ENCODE results near the gene PDYN.

Gene PDYN

GRCh38 chr20:1959156-1959555 lies 34.7 kb downstream of the PDYN start:
- Histone ChIP-seq H3K9me3 (ENCODE audit: insufficient read depth, low read length, severe bottlenecking) (no peaks in the 10 kb centered on the region), H4K20me1 (ENCODE audit: insufficient read depth, low read length) (no peaks in the 10 kb centered on the region), H3K9ac (ENCODE audit: low read depth, low read length) (no peak overlapping the region), H3K4me2 (ENCODE audit: insufficient read depth, low read length) (no peak overlapping the region), H3K27me3 (ENCODE audit: insufficient read depth, low read length, poor library complexity) (peaks cover 14% of the 10 kb centered on the region), H2AFZ (ENCODE audit: low read depth, low read length) (no peak overlapping the region), H3K27ac (ENCODE audit: low read length) (no peak overlapping the region), H3K79me2 (ENCODE audit: insufficient read depth, low read length) (no peaks in the 10 kb centered on the region), H3K4me3 (ENCODE audit: low read depth in 1 of 2, low read length in 2 of 2) (no peak overlapping the region), H3K4me1 (ENCODE audit: insufficient read depth, low read length) (no peaks in the 10 kb centered on the region), H3K36me3 (ENCODE audit: insufficient read depth, low read length) (no peaks in the 10 kb centered on the region)
- ATAC-seq (ENCODE audit: insufficient read depth, low read depth), result no peak
- no peak for TF ChIP-seq EZH2 (IDR thresholded peaks at IDR 0.05; ENCODE audit: borderline replicate concordance, low read depth, low read length, severe bottlenecking)
- no peak for TF ChIP-seq CTCF (IDR thresholded peaks at IDR 0.05; ENCODE audit: borderline replicate concordance, extremely low read depth, low read length, poor library complexity, severe bottlenecking)
- no peak for DNase-seq

- no peak overlapping the region for H3K27ac ChIP-seq (ENCODE audit: low read length)
- H3K9me3 ChIP-seq (ENCODE audit: insufficient read depth, low read length, severe bottlenecking), result no peaks in the 10 kb centered on the region
- DNase-seq (no peak), ATAC-seq (ENCODE audit: insufficient read depth, low read depth) (no peak)
- no peak for TF ChIP-seq CTCF (IDR thresholded peaks at IDR 0.05; ENCODE audit: borderline replicate concordance, extremely low read depth, low read length, poor library complexity, severe bottlenecking)
- no peak for TF ChIP-seq EZH2 (IDR thresholded peaks at IDR 0.05; ENCODE audit: borderline replicate concordance, low read depth, low read length, severe bottlenecking)
- no peaks in the 10 kb centered on the region for H3K79me2 ChIP-seq (ENCODE audit: insufficient read depth, low read length)
- no peak overlapping the region for H3K9ac ChIP-seq (ENCODE audit: low read depth, low read length)
- no peaks in the 10 kb centered on the region for H3K4me1 ChIP-seq (ENCODE audit: insufficient read depth, low read length)
- no peaks in the 10 kb centered on the region for H3K36me3 ChIP-seq (ENCODE audit: insufficient read depth, low read length)
- H3K4me2 ChIP-seq (ENCODE audit: insufficient read depth, low read length), result no peak overlapping the region
- H3K27me3 ChIP-seq (ENCODE audit: insufficient read depth, low read length, poor library complexity), result peaks cover 14% of the 10 kb centered on the region
- H3K4me3 ChIP-seq (ENCODE audit: low read depth in 1 of 2, low read length in 2 of 2), result no peak overlapping the region
- no peak overlapping the region for H2AFZ ChIP-seq (ENCODE audit: low read depth, low read length)
- no peaks in the 10 kb centered on the region for H4K20me1 ChIP-seq (ENCODE audit: insufficient read depth, low read length)
Measured at GRCh38 chr20:1958426-1958825, 35.4 kb downstream of the PDYN start.

DNA sequence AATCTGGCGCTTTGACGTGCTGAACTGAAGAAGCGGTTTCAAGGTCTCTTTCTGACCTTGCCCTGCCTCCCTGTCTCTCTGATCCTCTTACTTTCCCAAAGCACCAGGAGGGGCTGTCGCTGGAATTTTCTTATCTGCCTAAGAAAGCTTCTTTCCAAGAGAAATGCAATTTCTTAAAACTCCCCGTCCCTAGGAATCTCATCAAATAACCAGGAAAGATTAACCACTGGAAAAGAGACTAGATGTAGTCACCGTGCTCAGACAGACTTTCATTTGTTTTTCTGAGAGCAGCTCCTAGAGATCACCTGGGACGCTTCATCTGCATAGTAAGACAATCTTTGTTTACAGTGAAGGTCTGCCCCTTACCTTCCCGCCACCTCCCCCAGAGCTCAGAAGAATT lies 38.6 kb downstream of the PDYN start:
- H3K9me3 ChIP-seq (ENCODE audit: insufficient read depth, low read length, severe bottlenecking), result no peaks in the 10 kb centered on the region
- TF ChIP-seq EZH2 (IDR thresholded peaks at IDR 0.05; ENCODE audit: borderline replicate concordance, low read depth, low read length, severe bottlenecking) (no peak), CTCF (IDR thresholded peaks at IDR 0.05; ENCODE audit: borderline replicate concordance, extremely low read depth, low read length, poor library complexity, severe bottlenecking) (no peak)
- DNase-seq (no peak), ATAC-seq (ENCODE audit: insufficient read depth, low read depth) (no peak)
- H3K27me3 ChIP-seq (ENCODE audit: insufficient read depth, low read length, poor library complexity), result peaks cover 10% of the 10 kb centered on the region
- no peak overlapping the region for H3K4me2 ChIP-seq (ENCODE audit: insufficient read depth, low read length)
- no peaks in the 10 kb centered on the region for H3K79me2 ChIP-seq (ENCODE audit: insufficient read depth, low read length)
- no peak overlapping the region for H3K27ac ChIP-seq (ENCODE audit: low read length)
- H4K20me1 ChIP-seq (ENCODE audit: insufficient read depth, low read length), result peaks cover 3% of the 10 kb centered on the region; the same call in 1 of the 2 replicates
- no peaks in the 10 kb centered on the region for H3K4me1 ChIP-seq (ENCODE audit: insufficient read depth, low read length)
- no peaks in the 10 kb centered on the region for H3K36me3 ChIP-seq (ENCODE audit: insufficient read depth, low read length)
- H3K9ac ChIP-seq (ENCODE audit: low read depth, low read length), result no peak overlapping the region
- no peak overlapping the region for H3K4me3 ChIP-seq (ENCODE audit: low read depth in 1 of 2, low read length in 2 of 2)
- no peak overlapping the region for H2AFZ ChIP-seq (ENCODE audit: low read depth, low read length)

DNA sequence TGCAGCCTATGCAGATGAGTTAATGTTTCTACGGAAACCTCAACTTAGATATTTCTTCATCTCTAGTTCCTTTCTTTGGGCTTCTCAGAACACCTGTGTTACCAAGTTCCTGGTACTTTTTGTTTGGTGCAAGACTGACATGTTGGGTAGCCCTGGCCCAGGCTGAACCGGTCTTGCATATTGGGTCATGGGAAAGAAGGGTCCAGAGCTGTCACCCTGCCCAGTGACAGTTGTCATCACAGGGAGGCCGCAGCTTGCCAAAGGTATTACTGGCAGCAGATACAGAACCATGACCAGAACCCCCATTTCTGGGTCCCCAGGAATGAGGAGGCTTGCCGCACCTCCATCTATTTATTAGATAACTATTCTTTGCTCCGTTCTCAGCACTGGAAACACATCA lies 40.2 kb downstream of the PDYN start:
- Histone ChIP-seq H3K4me3 (ENCODE audit: low read depth in 1 of 2, low read length in 2 of 2) (no peak overlapping the region), H3K27me3 (ENCODE audit: insufficient read depth, low read length, poor library complexity) (peaks cover 13% of the 10 kb centered on the region), H3K27ac (ENCODE audit: low read length) (no peak overlapping the region), H3K9me3 (ENCODE audit: insufficient read depth, low read length, severe bottlenecking) (no peaks in the 10 kb centered on the region), H3K4me1 (ENCODE audit: insufficient read depth, low read length) (no peaks in the 10 kb centered on the region), H3K4me2 (ENCODE audit: insufficient read depth, low read length) (no peak overlapping the region), H3K36me3 (ENCODE audit: insufficient read depth, low read length) (no peaks in the 10 kb centered on the region), H2AFZ (ENCODE audit: low read depth, low read length) (no peak overlapping the region), H3K9ac (ENCODE audit: low read depth, low read length) (no peak overlapping the region), H3K79me2 (ENCODE audit: insufficient read depth, low read length) (no peaks in the 10 kb centered on the region), H4K20me1 (ENCODE audit: insufficient read depth, low read length) (peaks cover 3% of the 10 kb centered on the region; the same call in 1 of the 2 replicates)
- no peak for DNase-seq
- ATAC-seq (ENCODE audit: insufficient read depth, low read depth), result no peak
- TF ChIP-seq CTCF (IDR thresholded peaks at IDR 0.05; ENCODE audit: borderline replicate concordance, extremely low read depth, low read length, poor library complexity, severe bottlenecking) (no peak), EZH2 (IDR thresholded peaks at IDR 0.05; ENCODE audit: borderline replicate concordance, low read depth, low read length, severe bottlenecking) (no peak)
